Mesenchymal stem cell (in vitro differentiated cells and primary cell): ENCODE measurements around the gene PLA2G1B.

ENCODE experiments used
- DNase-seq: peaks from one replicate; pipeline ENCODE4 v3.0.0-alpha.2; 2013
- H2AFZ ChIP-seq: one replicate; pipeline ENCODE4 v1.6.1; 2013; ENCODE audit warnings: low read depth, mild to moderate bottlenecking, control low read depth, inconsistent platforms, low read length, moderate library complexity
- H2AK5ac ChIP-seq: 2 replicates; pipeline ENCODE4 v1.6.1; 2013; ENCODE audit warnings: low read length, moderate library complexity, mild to moderate bottlenecking, inconsistent platforms; ENCODE audit not compliant: severe bottlenecking
- H2BK120ac ChIP-seq: one replicate; pipeline ENCODE4 v1.6.1; 2013; ENCODE audit warnings: low read depth, mild to moderate bottlenecking, inconsistent platforms, low read length, moderate library complexity
- H2BK12ac ChIP-seq, 2 experiments: one replicate each; pipeline ENCODE4 v1.6.1; 2013; ENCODE audit warnings: inconsistent platforms in 2 of 2, low read length in 2 of 2, mild to moderate bottlenecking in 2 of 2, moderate library complexity in 2 of 2, control low read depth in 1 of 2
- H2BK15ac ChIP-seq: one replicate; pipeline ENCODE4 v1.6.1; 2013; ENCODE audit warnings: mild to moderate bottlenecking, low read depth, inconsistent platforms; ENCODE audit not compliant: poor library complexity, severe bottlenecking
- H2BK5ac ChIP-seq: 2 replicates; pipeline ENCODE4 v1.6.1; 2013; ENCODE audit warnings: low read depth, mild to moderate bottlenecking, low read length, control low read depth, inconsistent platforms; ENCODE audit not compliant: poor library complexity, severe bottlenecking
- H3K14ac ChIP-seq, 2 experiments: one replicate each; pipeline ENCODE4 v1.6.1; 2013; ENCODE audit warnings: inconsistent platforms in 2 of 2, low read length in 2 of 2, control low read depth in 1 of 2, mild to moderate bottlenecking in 1 of 2, moderate library complexity in 1 of 2
- H3K18ac ChIP-seq, 2 experiments: one replicate each; pipeline ENCODE4 v1.6.1; 2013; ENCODE audit warnings: inconsistent platforms in 2 of 2, low read length in 2 of 2, control low read depth in 1 of 2, low read depth in 1 of 2, mild to moderate bottlenecking in 1 of 2
- H3K23ac ChIP-seq, 2 experiments: one replicate each; pipeline ENCODE4 v1.6.1; 2013; ENCODE audit warnings: inconsistent platforms in 2 of 2, low read length in 2 of 2, mild to moderate bottlenecking in 2 of 2, moderate library complexity in 2 of 2, control low read depth in 1 of 2
- H3K27ac ChIP-seq: 2 replicates; pipeline ENCODE4 v1.5.1; 2013; ENCODE audit warnings: mild to moderate bottlenecking, moderate library complexity, low read length, control low read depth, inconsistent platforms; ENCODE audit not compliant: poor library complexity, severe bottlenecking
- H3K27me3 ChIP-seq, 2 experiments: 2 replicates each; pipeline versions ENCODE4 v1.6.1 to v1.7.0; 2013; ENCODE audit warnings: low read length in 2 of 2, mild to moderate bottlenecking in 2 of 2, moderate library complexity in 2 of 2, control low read depth in 1 of 2, inconsistent platforms in 1 of 2; ENCODE audit not compliant: control insufficient read depth in 1 of 2, insufficient read depth in 1 of 2
- H3K36me3 ChIP-seq, 2 experiments: 2 replicates each; pipeline versions ENCODE4 v1.6.1 to v1.7.0; 2013; ENCODE audit warnings: low read length in 2 of 2, control low read depth in 1 of 2, inconsistent platforms in 1 of 2, low read depth in 1 of 2, mild to moderate bottlenecking in 1 of 2; ENCODE audit not compliant: insufficient read depth in 2 of 2, control insufficient read depth in 1 of 2
- H3K4ac ChIP-seq, 2 experiments: one replicate each; pipeline ENCODE4 v1.6.1; 2013; ENCODE audit warnings: inconsistent platforms in 2 of 2, low read length in 2 of 2, mild to moderate bottlenecking in 2 of 2, moderate library complexity in 2 of 2, control low read depth in 1 of 2, low read depth in 1 of 2
- H3K4me1 ChIP-seq: 2 replicates; pipeline ENCODE4 v1.6.1; 2013; ENCODE audit warnings: low read depth, low read length, control low read depth; ENCODE audit not compliant: control insufficient read depth, insufficient read depth
- H3K4me2 ChIP-seq: 2 replicates; pipeline ENCODE4 v1.6.1; 2013; ENCODE audit warnings: low read length, mild to moderate bottlenecking, inconsistent platforms; ENCODE audit not compliant: poor library complexity, severe bottlenecking
- H3K4me3 ChIP-seq, 2 experiments: 2 replicates each; pipeline versions ENCODE4 v1.5.1 to v1.7.0; 2013; ENCODE audit warnings: low read length in 2 of 2, mild to moderate bottlenecking in 2 of 2, control low read depth in 1 of 2, low read depth in 1 of 2; ENCODE audit not compliant: insufficient read depth in 1 of 2
- H3K79me1 ChIP-seq: replicated peaks from 2 replicates; pipeline ENCODE4 v1.6.1; 2013; ENCODE audit warnings: mild to moderate bottlenecking, control low read depth, low read length, inconsistent platforms; ENCODE audit not compliant: poor library complexity, severe bottlenecking
- H3K9ac ChIP-seq: 2 replicates; pipeline ENCODE4 v1.7.0; 2013; ENCODE audit warnings: mild to moderate bottlenecking, low read length, moderate library complexity
- H3K9me3 ChIP-seq: 2 replicates; pipeline ENCODE4 v1.7.0; 2013; ENCODE audit warnings: mild to moderate bottlenecking, low read length; ENCODE audit not compliant: control insufficient read depth
- H4K8ac ChIP-seq: one replicate; pipeline ENCODE4 v1.6.1; 2013; ENCODE audit warnings: inconsistent platforms, mild to moderate bottlenecking, low read length, moderate library complexity
- H4K91ac ChIP-seq: one replicate; pipeline ENCODE4 v1.6.1; 2013; ENCODE audit warnings: mild to moderate bottlenecking, low read length, inconsistent platforms
- WGBS: methylation state at CpG from one replicate; pipeline ENCODE4 v1.1.7; 2013; ENCODE audit warnings: mixed read lengths; 5-methylcytosine and 5-hydroxymethylcytosine counted together

PLA2G1B gene

DNA sequence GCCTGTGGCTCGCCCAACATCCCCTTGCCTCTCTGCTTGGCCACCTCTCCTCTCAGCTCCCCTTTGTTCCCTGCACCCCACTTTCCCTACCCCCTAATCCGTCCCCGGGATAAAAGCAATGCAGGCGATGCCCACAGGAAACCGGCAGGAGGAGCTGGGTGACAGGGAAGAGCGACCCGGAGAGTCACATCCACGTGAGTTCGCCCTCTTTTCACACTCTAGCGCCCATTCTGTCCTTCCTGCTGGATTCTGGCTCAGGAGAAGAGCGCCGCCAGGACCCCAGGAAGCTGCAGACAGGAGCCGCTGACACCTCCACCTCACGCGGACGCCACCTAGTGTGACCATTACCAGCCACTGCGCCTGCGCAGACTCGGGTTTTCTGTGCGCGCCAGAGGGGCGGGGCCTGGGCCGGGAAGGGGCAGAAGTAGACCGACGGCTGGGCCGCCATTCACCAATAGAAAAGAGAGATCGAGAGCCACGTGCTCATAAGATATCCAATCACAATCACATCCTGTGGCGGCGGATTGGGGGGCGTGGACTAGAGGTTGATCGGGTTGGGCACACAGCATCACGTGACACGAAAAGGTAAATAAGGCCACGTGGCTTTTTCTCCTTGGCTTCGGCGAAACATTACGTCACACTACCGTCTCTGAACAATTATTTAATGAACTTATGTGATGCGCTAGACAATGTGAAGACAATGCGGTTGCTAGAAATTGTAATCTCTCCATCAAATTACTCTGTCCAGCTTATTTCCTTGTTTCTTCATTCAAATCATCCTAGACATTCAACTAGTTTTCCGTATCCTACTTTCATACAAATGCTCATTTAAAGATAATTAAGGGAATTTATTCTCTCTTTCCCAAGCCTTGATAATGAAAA is 10.1 kb downstream of the PLA2G1B start:
- Histone ChIP-seq H2BK120ac (no peak overlapping the region), H3K4me1 (peaks cover 5% of the 10 kb centered on the region), H2BK5ac (no peak overlapping the region), H3K36me3 (no peaks in the 10 kb centered on the region), H2AK5ac (peak overlapping the region; percentile 35), H3K14ac (no peak overlapping the region), H3K23ac (no peak overlapping the region), H2AFZ (peak overlapping the region; percentile 98), H2BK15ac (peak overlapping the region; percentile 9), H3K9ac (peak overlapping the region; percentile 93), H3K4me2 (peak overlapping the region; percentile 94), H3K27ac (peak overlapping the region; percentile 66), H4K8ac (peak overlapping the region; percentile 98), H2BK12ac (no peak overlapping the region), H3K4ac (peak overlapping the region; percentile 59 to 73), H3K79me1 (peaks cover 2% of the 10 kb centered on the region), H3K9me3 (no peaks in the 10 kb centered on the region), H3K4me3 (peak overlapping the region; percentile 68 to 87), H3K18ac (peak overlapping the region; percentile 67 to 87), H3K27me3 (peaks cover 0 to 10% of the 10 kb centered on the region in 2 experiments), H4K91ac (peak overlapping the region; percentile 70)
- peak; percentile 99 for DNase-seq
- WGBS: under 1% methylated on average over 20 of the region's 42 CpGs

DNA sequence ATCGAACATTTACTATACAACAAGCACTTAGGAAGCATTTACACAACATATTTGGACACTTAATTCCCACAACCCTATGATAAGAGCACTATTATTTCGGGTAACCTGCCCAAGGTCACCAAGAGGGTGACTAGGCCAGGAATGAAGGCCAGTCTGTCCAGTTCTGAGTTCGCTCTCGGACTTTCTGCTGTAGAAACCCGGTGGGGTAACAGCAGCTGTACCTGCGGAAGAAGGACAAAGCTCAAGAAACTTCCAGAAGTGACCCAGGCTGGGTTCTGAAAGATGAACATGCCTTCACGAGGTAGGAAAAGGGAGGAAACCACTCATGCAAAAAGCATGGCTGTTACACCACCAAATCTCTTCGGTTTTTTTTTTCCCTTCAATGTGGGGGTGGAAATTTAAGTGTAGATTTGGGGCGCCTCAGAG is 10.8 kb downstream of the PLA2G1B start:
- peaks cover 5% of the 10 kb centered on the region for H3K4me1 ChIP-seq
- peak overlapping the region; percentile 93 for H3K9ac ChIP-seq
- peak overlapping the region; percentile 66 for H3K27ac ChIP-seq
- peaks cover 0 to 6% of the 10 kb centered on the region in 2 experiments for H3K27me3 ChIP-seq
- H3K18ac ChIP-seq: peak overlapping the region in 1 of 2 experiments; percentile 67
- H3K36me3 ChIP-seq: no peaks in the 10 kb centered on the region
- peak overlapping the region; percentile 98 for H4K8ac ChIP-seq
- H2BK15ac ChIP-seq: peak overlapping the region; percentile 63
- H2AK5ac ChIP-seq: peak overlapping the region; percentile 96
- peak overlapping the region; percentile 98 for H2AFZ ChIP-seq
- peak overlapping the region; percentile 59 to 73 for H3K4ac ChIP-seq
- H3K4me3 ChIP-seq: peak overlapping the region; percentile 68 to 87
- no peak overlapping the region for H2BK120ac ChIP-seq
- peak overlapping the region; percentile 94 for H3K4me2 ChIP-seq
- no peak overlapping the region for H4K91ac ChIP-seq
- peaks cover 2% of the 10 kb centered on the region for H3K79me1 ChIP-seq
- H3K9me3 ChIP-seq: no peaks in the 10 kb centered on the region
- DNase-seq: no peak
- H2BK12ac ChIP-seq: no peak overlapping the region
- no peak overlapping the region for H3K14ac ChIP-seq
- H3K23ac ChIP-seq: no peak overlapping the region
- WGBS: 68% methylated on average over 7 of the region's 9 CpGs
- H2BK5ac ChIP-seq: no peak overlapping the region

DNA sequence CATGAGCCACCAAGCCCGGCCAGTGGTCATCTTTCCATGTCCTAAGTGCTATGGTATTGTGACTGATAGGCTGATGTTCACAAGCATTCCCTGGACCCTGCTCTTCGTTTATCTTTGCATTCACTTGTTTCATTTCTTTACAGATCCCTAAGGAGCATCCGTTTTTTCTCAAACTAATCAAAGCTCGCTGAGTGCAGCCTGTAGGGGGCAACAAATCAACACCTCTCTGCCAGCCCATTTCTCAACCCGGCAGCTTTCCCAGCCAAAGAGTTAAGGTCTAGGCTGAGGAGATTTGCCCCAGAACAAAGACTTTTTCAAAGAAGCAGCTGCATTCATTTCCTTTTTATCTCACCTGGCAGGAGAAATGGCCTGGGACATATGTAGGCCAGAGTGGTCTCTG is 13.4 kb downstream of the PLA2G1B start:
- Histone ChIP-seq H3K23ac (no peak overlapping the region), H3K4me1 (peaks cover 5% of the 10 kb centered on the region), H4K91ac (no peak overlapping the region), H3K4me3 (no peak overlapping the region), H3K18ac (no peak overlapping the region), H3K14ac (no peak overlapping the region), H2BK5ac (no peak overlapping the region), H3K36me3 (no peaks in the 10 kb centered on the region), H3K4me2 (no peak overlapping the region), H3K4ac (no peak overlapping the region), H2BK15ac (no peak overlapping the region), H3K27me3 (no peaks in the 10 kb centered on the region), H2AK5ac (no peak overlapping the region), H3K79me1 (peaks cover 2% of the 10 kb centered on the region), H2AFZ (no peak overlapping the region), H3K9ac (no peak overlapping the region), H3K9me3 (no peaks in the 10 kb centered on the region), H2BK12ac (no peak overlapping the region), H3K27ac (no peak overlapping the region), H2BK120ac (no peak overlapping the region), H4K8ac (no peak overlapping the region)
- DNase-seq: no peak
- 36% methylated on average over 5 of the region's 5 CpGs for WGBS
